Measurements from ENCODE around the gene TLK2. TPM values are rescaled to one million over a fixed set of nuclear protein-coding genes. Genes with fewer than 3 reads are reported as not detected.

Gene TLK2
- polyA plus RNA-seq, 1 donor (not counting 4 experiments of a cell fraction or from before 2014, with no cell fraction given) = 33.4 TPM

GRCh38 chr17:62576382-62576781, 97.8 kb downstream of the TLK2 start:
- FAIRE-seq (no peak), DNase-seq (ENCODE audit: low read depth, low spot score) (no peak)
- TF ChIP-seq, protein P1, sequence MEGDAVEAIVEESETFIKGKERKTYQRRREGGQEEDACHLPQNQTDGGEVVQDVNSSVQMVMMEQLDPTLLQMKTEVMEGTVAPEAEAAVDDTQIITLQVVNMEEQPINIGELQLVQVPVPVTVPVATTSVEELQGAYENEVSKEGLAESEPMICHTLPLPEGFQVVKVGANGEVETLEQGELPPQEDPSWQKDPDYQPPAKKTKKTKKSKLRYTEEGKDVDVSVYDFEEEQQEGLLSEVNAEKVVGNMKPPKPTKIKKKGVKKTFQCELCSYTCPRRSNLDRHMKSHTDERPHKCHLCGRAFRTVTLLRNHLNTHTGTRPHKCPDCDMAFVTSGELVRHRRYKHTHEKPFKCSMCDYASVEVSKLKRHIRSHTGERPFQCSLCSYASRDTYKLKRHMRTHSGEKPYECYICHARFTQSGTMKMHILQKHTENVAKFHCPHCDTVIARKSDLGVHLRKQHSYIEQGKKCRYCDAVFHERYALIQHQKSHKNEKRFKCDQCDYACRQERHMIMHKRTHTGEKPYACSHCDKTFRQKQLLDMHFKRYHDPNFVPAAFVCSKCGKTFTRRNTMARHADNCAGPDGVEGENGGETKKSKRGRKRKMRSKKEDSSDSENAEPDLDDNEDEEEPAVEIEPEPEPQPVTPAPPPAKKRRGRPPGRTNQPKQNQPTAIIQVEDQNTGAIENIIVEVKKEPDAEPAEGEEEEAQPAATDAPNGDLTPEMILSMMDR (optimal IDR thresholded peaks at IDR 0.05 in 1 of 3, IDR thresholded peaks at IDR 0.05 in 1 of 3, conservative IDR thresholded peaks at IDR 0.05 in 1 of 3; ENCODE audit: extremely low read depth in 1 of 3, insufficient read depth in 2 of 3, low read length in 3 of 3) = no peak
- no peak for TF ChIP-seq EZH2 (IDR thresholded peaks at IDR 0.05; ENCODE audit: low read length)
- H3K9me3 ChIP-seq (ENCODE audit: control insufficient read depth, low read depth, low read length) = no peaks in the 10 kb centered on the region
- H3K9me1 ChIP-seq (ENCODE audit: control insufficient read depth, extremely low read depth, insufficient read depth, low read length) = no peaks in the 10 kb centered on the region
- H3K79me2 ChIP-seq (ENCODE audit: control insufficient read depth, insufficient read depth, low read length) = no peaks in the 10 kb centered on the region
- H3K4me3 ChIP-seq (ENCODE audit: control insufficient read depth in 2 of 3, extremely low read depth in 1 of 3, insufficient read depth in 2 of 3, low read depth in 1 of 3, low read length in 3 of 3) = no peak overlapping the region
- no peaks in the 10 kb centered on the region for H3K4me1 ChIP-seq (ENCODE audit: control insufficient read depth, extremely low read depth, insufficient read depth, low read length)
- no peak overlapping the region for H3K4me2 ChIP-seq (ENCODE audit: control insufficient read depth, extremely low read depth, insufficient read depth, low read depth, low read length)
- no peaks in the 10 kb centered on the region for H3K27me3 ChIP-seq (ENCODE audit: control insufficient read depth, extremely low read depth, insufficient read depth, low read length)
- peaks cover 10 to 15% of the 10 kb centered on the region in 2 experiments for H3K36me3 ChIP-seq (ENCODE audit: control insufficient read depth in 2 of 2, extremely low read depth in 1 of 2, insufficient read depth in 2 of 2, low read length in 2 of 2)
- H4K20me1 ChIP-seq (ENCODE audit: control insufficient read depth, extremely low read depth, insufficient read depth, low read length) = no peaks in the 10 kb centered on the region
- dilution Hi-C loops (cut with MboI; ENCODE audit: extremely low pct_ligation_motif_present, low sequenced_read_pairs) = no loop called here
- H3K27ac ChIP-seq (ENCODE audit: control insufficient read depth, insufficient read depth, low read length) = no peak overlapping the region
- H3K9ac ChIP-seq (ENCODE audit: control insufficient read depth, extremely low read depth, insufficient read depth, low read length) = no peak overlapping the region
- H2AFZ ChIP-seq (ENCODE audit: control insufficient read depth, low read length) = no peak overlapping the region

DNA sequence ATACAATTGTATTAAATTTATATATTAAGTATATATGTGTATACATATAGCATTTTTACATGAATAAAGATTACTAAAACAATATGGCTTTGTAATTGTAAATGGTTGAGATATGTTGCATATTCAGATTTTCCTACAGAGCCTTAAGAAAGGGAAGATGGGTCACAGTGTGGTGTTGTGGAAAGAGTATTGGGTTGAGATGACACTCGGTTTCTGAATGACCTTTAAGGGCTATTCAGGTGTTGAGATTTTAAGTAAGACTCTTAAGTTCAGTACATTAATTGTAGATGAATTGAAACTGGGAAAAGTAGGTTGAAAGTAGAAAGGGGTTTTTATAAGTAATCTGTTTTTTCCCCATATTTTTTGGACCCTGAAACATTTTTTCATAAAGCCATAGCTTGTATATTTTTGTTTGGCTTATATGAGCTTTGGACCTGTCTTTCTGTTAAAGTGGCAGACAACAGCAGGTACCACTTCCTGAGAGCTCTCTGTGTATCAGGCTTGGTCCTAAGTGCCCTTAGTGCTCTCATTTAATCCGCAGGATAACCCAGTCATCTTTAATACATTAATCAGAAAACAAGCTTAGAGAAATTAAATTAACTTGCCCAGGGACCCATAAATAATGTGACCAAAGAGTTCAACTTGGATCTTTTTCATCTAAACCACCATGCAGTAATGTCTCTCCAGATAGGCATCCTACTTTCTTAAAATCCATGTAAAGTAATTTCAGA, 100.3 kb downstream of the TLK2 start:
- H3K27me3 ChIP-seq (ENCODE audit: control insufficient read depth, extremely low read depth, insufficient read depth, low read length) = no peaks in the 10 kb centered on the region
- no peak overlapping the region for H2AFZ ChIP-seq (ENCODE audit: control insufficient read depth, low read length)
- no peak overlapping the region for H3K4me3 ChIP-seq (ENCODE audit: control insufficient read depth in 2 of 3, extremely low read depth in 1 of 3, insufficient read depth in 2 of 3, low read depth in 1 of 3, low read length in 3 of 3)
- DNase-seq (ENCODE audit: low read depth, low spot score) = no peak
- no peaks in the 10 kb centered on the region for H3K9me3 ChIP-seq (ENCODE audit: control insufficient read depth, low read depth, low read length)
- H3K27ac ChIP-seq (ENCODE audit: control insufficient read depth, insufficient read depth, low read length) = no peak overlapping the region
- no peak overlapping the region for H3K9ac ChIP-seq (ENCODE audit: control insufficient read depth, extremely low read depth, insufficient read depth, low read length)
- dilution Hi-C loops (cut with MboI; ENCODE audit: extremely low pct_ligation_motif_present, low sequenced_read_pairs) = no loop called here
- peaks cover 9 to 11% of the 10 kb centered on the region in 2 experiments for H3K36me3 ChIP-seq (ENCODE audit: control insufficient read depth in 2 of 2, extremely low read depth in 1 of 2, insufficient read depth in 2 of 2, low read length in 2 of 2)
- H3K79me2 ChIP-seq (ENCODE audit: control insufficient read depth, insufficient read depth, low read length) = no peaks in the 10 kb centered on the region
- FAIRE-seq = no peak
- no peak for TF ChIP-seq EZH2 (IDR thresholded peaks at IDR 0.05; ENCODE audit: low read length)
- TF ChIP-seq, protein P1 (optimal IDR thresholded peaks at IDR 0.05 in 1 of 3, IDR thresholded peaks at IDR 0.05 in 1 of 3, conservative IDR thresholded peaks at IDR 0.05 in 1 of 3; ENCODE audit: extremely low read depth in 1 of 3, insufficient read depth in 2 of 3, low read length in 3 of 3) = no peak
- H3K4me1 ChIP-seq (ENCODE audit: control insufficient read depth, extremely low read depth, insufficient read depth, low read length) = no peaks in the 10 kb centered on the region
- no peaks in the 10 kb centered on the region for H4K20me1 ChIP-seq (ENCODE audit: control insufficient read depth, extremely low read depth, insufficient read depth, low read length)
- no peaks in the 10 kb centered on the region for H3K9me1 ChIP-seq (ENCODE audit: control insufficient read depth, extremely low read depth, insufficient read depth, low read length)
- no peak overlapping the region for H3K4me2 ChIP-seq (ENCODE audit: control insufficient read depth, extremely low read depth, insufficient read depth, low read depth, low read length)

Data from keratinocyte (primary cell).